Naive thymus-derived CD8-positive, alpha-beta T cell (primary cell): ENCODE results near the gene SNN. TPM values are rescaled to one million over a fixed set of nuclear protein-coding genes. Genes with fewer than 3 reads are reported as not detected.
A peak's percentile ranks its signal among the peaks of the same experiment; 100 is the strongest.

Experiments used
- ATAC-seq, 2 donors: fragments of 150-1000 bp; cut with Tn5 transposase in 1 of 2; sonication (Bioruptor Pico), chemical (Tn5 transposase) in 1 of 2; 1 replicate in 1 of 2; 2 replicates in 1 of 2; pipeline ENCODE4 v1.10.0; 2021; ENCODE audit warnings: mild to moderate bottlenecking in 2 of 2, moderate library complexity in 2 of 2
- POLR2A ChIA-PET: fragments of 350-600 bp; sonication (Branson Sonifier 250); formaldehyde crosslinking; loops from one replicate; lab custom pipeline; 2021; ENCODE audit warnings: antibody characterized with exemption; lab: Charles Lee
- DNase-seq, 10 donors: peaks; one replicate each; pipeline versions ENCODE4 v3.0.0 to v3.0.0-alpha.2; 2020 to 2022
- H3K27ac Mint-ChIP-seq, 10 donors: one replicate each; pipeline ENCODE4 v1.8.0; 2020 to 2022; ENCODE audit warnings: mild to moderate bottlenecking in 10 of 10, mixed read lengths in 10 of 10, moderate library complexity in 4 of 10, inconsistent platforms in 1 of 10
- H3K27me3 Mint-ChIP-seq, 5 donors: one replicate each; pipeline ENCODE4 v1.8.0; 2021 to 2022; ENCODE audit warnings: mixed read lengths in 5 of 5
- H3K36me3 Mint-ChIP-seq, 3 donors: one replicate each; pipeline ENCODE4 v1.8.0; 2020 to 2022; ENCODE audit warnings: mixed read lengths in 3 of 3, mild to moderate bottlenecking in 2 of 3, inconsistent platforms in 1 of 3
- H3K4me1 Mint-ChIP-seq, 4 donors: one replicate each; pipeline ENCODE4 v1.8.0; 2021 to 2022; ENCODE audit warnings: mixed read lengths in 4 of 4
- H3K4me3 Mint-ChIP-seq, 10 donors: one replicate each; pipeline ENCODE4 v1.8.0; 2020 to 2022; ENCODE audit warnings: mild to moderate bottlenecking in 10 of 10, mixed read lengths in 10 of 10, moderate library complexity in 6 of 10, inconsistent platforms in 1 of 10
- H3K9me3 Mint-ChIP-seq, 9 donors: one replicate each; pipeline ENCODE4 v1.8.0; 2020 to 2022; ENCODE audit warnings: mixed read lengths in 9 of 9, mild to moderate bottlenecking in 3 of 9, inconsistent platforms in 1 of 9, moderate library complexity in 1 of 9
- polyA plus RNA-seq, 3 donors: library from polyadenylated mRNA; unstranded; fragments of 300-500 nt; fragmentation: Illumina TruSeq; gene quantifications; one replicate each; pipeline ENCODE4 v1.2.3, GENCODE V29; 2021
- total RNA-seq, 8 experiments: library from RNA in 2 of 8; stranded (reverse) in 2 of 8; gene quantifications; one replicate each; pipeline ENCODE4 v1.2.3 and lab custom pipeline; 2021 to 2026

The SNN gene
- total and polyA plus RNA-seq, 5 experiments from 2014 or later = 16.0 to 26.9 (median 24.4) TPM

DNA sequence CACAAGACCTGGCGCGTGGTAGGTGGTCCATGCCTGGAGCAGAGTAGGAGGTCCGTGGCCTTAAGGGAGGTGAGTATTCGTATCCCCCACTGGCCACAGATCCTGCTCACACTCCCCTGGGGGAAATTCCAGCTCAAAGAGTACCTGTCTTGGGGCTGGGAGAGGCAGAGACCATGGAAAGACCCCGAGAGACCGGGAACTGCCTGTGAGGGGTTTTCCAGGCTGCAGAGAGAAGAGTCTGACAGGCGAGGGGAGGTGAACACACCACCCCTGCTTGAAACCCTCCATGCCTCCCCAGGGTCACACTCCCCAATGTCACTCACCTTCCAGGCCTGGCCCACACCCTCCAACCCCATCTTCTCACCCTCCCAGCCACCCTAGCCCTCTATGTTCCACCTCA, 12.6 kb upstream of the SNN start:
- H3K4me1 Mint-ChIP-seq = peaks cover 10 to 28% (median 21%) of the 10 kb centered on the region in 4 donors
- H3K27me3 Mint-ChIP-seq = no peaks in the 10 kb centered on the region
- DNase-seq (no peak), ATAC-seq (no peak)
- no peaks in the 10 kb centered on the region for H3K36me3 Mint-ChIP-seq
- no peak overlapping the region for H3K27ac Mint-ChIP-seq
- no peaks in the 10 kb centered on the region for H3K9me3 Mint-ChIP-seq
- POLR2A ChIA-PET = interaction anchor here (0.7 to 1.6 kb wide), 3 partner anchors 34 to 684 kb away, joined by 3 to 4 read pairs (median 4); no protein-coding TSS in a partner anchor
- no peak overlapping the region for H3K4me3 Mint-ChIP-seq

DNA sequence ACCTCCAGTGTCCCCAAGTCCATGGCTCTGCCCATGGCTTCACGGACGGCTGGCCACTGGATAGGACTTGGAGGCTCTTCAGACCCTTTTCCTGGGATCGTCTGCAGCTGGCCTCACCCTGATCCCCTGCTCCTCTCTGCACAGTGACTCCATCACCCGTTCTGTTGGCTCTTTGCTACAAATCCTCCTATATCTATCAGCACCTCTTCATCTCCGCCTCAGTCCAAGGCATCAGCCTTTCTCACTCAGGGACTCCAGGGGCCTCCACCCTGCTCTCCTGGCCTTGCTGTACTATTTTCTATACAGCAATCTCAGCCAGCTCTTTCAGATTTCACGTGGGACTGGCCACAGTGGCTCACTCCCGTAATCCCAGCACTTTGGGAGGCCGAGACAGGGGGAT, 10.7 kb upstream of the SNN start:
- ATAC-seq (no peak), DNase-seq (no peak)
- Mint-ChIP-seq H3K4me3 (peak overlapping the region in 1 of 10 donors; percentile 21), H3K27me3 (no peaks in the 10 kb centered on the region), H3K4me1 (peaks cover 9 to 22% (median 18%) of the 10 kb centered on the region in 4 donors), H3K27ac (peak overlapping the region in 2 of 10 donors; percentile 2 to 52), H3K36me3 (no peaks in the 10 kb centered on the region), H3K9me3 (no peaks in the 10 kb centered on the region)
- POLR2A ChIA-PET = interaction anchor here (1.3 kb wide), 1 partner anchor 85 kb away, joined by 3 read pairs; the partner anchor contains the start of gene TXNDC11

DNA sequence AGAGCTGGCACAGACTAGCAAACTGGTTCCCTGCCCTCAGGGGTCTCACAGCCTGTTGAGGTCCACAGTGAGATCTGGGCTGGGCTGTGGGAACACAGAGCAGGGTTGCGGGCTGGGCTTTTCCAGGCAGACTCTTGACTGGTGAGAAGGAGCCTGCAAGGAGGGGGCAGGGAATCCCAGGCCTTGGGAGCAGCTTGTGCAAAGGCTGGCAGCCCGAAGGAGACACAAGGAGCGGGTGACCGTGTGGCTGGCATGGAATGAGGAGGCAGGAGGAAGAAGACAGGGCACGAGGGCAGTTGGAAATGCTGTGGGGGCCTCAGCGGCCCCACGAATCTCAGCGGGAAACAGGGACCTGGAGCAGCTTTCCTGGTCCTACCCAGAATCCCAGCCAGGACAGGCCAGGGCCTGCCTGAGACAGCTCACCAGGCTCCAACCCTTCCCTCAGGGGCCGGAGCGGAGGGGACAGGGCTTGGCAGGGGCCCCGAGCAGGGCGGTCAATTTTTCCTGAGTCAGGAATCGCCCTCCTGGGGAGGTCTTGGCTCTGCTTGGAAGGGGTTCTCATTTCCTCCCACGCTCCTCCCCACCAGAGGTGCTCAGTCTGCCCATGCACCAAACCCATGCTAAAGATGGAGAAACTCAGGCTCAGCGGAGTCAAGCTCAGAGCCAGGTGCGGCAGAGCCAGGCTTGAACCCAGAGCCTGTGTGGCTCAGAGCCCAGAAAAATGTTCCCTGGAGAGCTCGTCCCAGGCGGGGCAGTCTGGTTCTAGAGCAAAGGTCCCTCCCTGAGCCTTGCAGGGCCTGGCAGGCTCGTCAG, 9.2 kb upstream of the SNN start:
- H3K36me3 Mint-ChIP-seq = no peaks in the 10 kb centered on the region
- H3K4me3 Mint-ChIP-seq = no peak overlapping the region
- H3K9me3 Mint-ChIP-seq = no peaks in the 10 kb centered on the region
- POLR2A ChIA-PET = interaction anchor here (0.7 to 1.6 kb wide), 7 partner anchors 9 to 99 kb away, joined by 3 to 11 read pairs (median 6); partner anchors contain the start of genes SNN and TXNDC11
- H3K4me1 Mint-ChIP-seq = peaks cover 15 to 28% (median 24%) of the 10 kb centered on the region in 4 donors
- peak overlapping the region in 1 of 10 donors; percentile 38 for H3K27ac Mint-ChIP-seq
- ATAC-seq (no peak), DNase-seq (no peak)
- no peaks in the 10 kb centered on the region for H3K27me3 Mint-ChIP-seq

DNA sequence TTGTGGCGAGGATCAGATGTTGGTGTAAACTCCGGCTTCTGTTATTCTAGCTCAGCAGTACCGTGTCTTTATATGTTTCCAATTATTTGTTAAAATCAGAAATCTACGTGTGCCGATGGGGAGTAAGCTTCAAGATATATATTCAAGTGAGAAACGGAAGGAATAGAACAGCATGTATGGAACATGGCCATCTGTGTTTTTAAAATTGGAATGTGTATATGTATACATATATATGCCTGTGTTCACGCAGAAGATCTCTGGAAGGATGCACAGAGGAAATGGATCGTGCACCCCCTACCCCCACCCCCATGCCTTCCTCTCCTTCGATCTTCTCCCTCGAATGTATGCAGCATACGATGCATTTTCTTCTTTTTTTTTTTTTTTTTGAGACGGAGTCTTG, 7.7 kb upstream of the SNN start:
- Mint-ChIP-seq H3K36me3 (no peaks in the 10 kb centered on the region), H3K27ac (peak overlapping the region in 1 of 10 donors; percentile 41), H3K4me3 (no peak overlapping the region), H3K27me3 (no peaks in the 10 kb centered on the region), H3K9me3 (no peaks in the 10 kb centered on the region), H3K4me1 (peaks cover 15 to 35% (median 27%) of the 10 kb centered on the region in 4 donors)
- ATAC-seq = no peak
- POLR2A ChIA-PET = interaction anchor here (0.6 to 1.3 kb wide), 3 partner anchors 33 to 63 kb away, joined by 3 to 6 read pairs (median 3); no protein-coding TSS in a partner anchor
- no peak for DNase-seq

DNA sequence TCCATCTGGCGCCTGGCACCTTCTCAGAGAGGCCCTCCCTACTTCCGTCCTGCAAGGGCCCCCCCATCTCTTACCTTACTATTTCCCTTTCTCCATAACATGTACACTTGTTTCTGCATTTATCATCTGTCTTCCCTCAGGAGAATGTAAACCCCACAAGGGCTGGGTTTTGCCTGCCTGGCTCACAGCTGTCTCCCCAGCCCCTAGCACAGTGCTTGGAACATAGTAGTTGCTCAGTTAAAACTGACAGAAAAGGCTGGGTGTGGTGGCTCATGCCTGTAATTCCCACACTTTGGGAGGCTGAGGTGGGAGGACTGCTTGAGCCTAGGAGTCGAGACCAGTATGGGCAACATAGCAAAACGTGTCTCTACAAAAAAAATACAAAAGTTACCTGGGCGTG, 5.7 kb upstream of the SNN start:
- H3K4me1 Mint-ChIP-seq = peaks cover 26 to 53% (median 45%) of the 10 kb centered on the region in 4 donors
- H3K9me3 Mint-ChIP-seq = no peaks in the 10 kb centered on the region
- POLR2A ChIA-PET = interaction anchor here (0.8 to 1.0 kb wide), 2 partner anchors 8 to 34 kb away, joined by 3 to 4 read pairs; no protein-coding TSS in a partner anchor
- DNase-seq (no peak), ATAC-seq (no peak)
- H3K36me3 Mint-ChIP-seq = no peaks in the 10 kb centered on the region
- H3K27ac Mint-ChIP-seq = peak overlapping the region in 9 of 10 donors; percentile 61 to 94 (median 75)
- no peaks in the 10 kb centered on the region for H3K27me3 Mint-ChIP-seq
- peak overlapping the region in 2 of 10 donors; percentile 10 to 20 for H3K4me3 Mint-ChIP-seq

DNA sequence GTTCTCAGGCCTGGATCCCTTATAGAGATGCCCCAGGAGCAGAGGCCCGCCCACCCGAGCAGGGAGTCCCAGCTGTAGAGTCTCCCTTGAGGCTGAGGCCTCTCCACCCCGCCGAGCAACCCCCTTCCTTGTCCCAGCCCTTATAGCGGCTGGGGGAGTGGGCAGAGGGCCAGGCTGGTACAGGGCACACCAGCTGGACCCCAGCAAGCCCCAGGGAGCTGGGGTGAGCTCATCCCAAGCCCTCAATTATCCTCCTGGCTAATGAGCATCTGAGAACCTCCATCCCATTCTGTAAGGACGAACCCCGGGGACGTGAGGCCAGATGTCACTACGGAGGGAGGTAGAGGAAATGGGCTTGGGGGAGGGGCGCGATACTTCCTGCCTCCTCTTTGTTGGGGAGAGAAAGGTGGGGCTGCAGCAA, 3.2 kb upstream of the SNN start:
- Mint-ChIP-seq H3K9me3 (no peaks in the 10 kb centered on the region), H3K4me1 (peaks cover 26 to 59% (median 55%) of the 10 kb centered on the region in 4 donors), H3K27ac (peak overlapping the region; percentile 92 to 98 (median 96)), H3K4me3 (peak overlapping the region; percentile 65 to 87 (median 76)), H3K36me3 (no peaks in the 10 kb centered on the region), H3K27me3 (no peaks in the 10 kb centered on the region)
- POLR2A ChIA-PET = interaction anchor here (0.5 to 2.6 kb wide), 8 partner anchors 12 to 133 kb away, joined by 3 to 9 read pairs (median 4); partner anchors contain the start of gene TXNDC11
- ATAC-seq (peak in 1 of 2 donors; percentile 5), DNase-seq (peak in 9 of 10 donors; percentile 29 to 75 (median 55))

DNA sequence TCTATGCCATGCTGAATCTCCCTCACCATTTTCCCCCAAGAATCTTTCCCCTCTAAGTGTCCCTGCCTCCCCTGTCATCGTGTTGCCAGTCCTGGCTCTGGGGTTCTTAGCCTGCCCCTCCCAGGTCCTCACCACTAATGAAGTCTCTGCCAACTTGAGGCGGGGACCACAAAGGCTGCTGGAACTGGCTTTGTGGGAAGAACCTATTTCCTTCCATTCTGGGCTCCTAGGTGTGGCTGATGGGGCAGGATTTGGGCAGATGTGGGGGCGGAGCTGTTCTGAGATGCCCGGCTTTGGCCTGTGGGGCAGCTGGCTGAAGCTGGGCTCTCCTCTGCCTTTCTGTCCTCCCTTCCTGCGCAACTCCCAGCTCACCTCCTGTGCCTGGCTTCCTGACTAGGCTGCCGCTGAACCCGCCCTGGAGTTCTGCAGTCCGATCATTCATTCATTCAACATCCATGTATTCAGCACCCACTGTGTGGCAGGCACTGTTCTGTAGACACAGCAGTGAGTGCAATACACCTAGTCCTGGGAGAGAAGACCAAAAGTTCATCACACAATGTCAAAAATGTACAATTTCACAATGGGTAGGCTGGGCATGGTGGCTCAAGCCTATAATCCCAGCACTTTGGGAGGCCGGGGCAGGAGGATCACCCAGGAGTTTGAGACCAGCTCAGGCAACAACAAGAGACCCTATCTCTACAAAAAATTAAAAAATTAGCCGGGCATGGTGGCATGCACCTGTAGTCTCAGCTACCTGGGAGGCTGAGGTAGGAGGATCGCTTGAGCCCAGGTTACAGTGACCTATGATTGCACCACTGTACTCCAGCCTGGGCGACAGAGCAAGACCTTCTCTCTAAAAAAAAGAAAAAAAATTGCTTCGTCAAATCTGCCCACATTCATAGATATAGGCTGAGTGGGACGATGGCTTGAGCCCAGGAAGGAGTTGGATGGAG, 1.9 kb upstream of the SNN start:
- Mint-ChIP-seq H3K27me3 (no peaks in the 10 kb centered on the region), H3K27ac (peak overlapping the region; percentile 51 to 98 (median 94)), H3K36me3 (no peaks in the 10 kb centered on the region), H3K4me1 (peaks cover 38 to 72% (median 68%) of the 10 kb centered on the region in 4 donors), H3K4me3 (peak overlapping the region; percentile 66 to 87 (median 79)), H3K9me3 (no peaks in the 10 kb centered on the region)
- POLR2A ChIA-PET = interaction anchor here (1.0 to 3.0 kb wide), 7 partner anchors 7 to 107 kb away, joined by 3 to 9 read pairs (median 4); no protein-coding TSS in a partner anchor
- ATAC-seq = no peak
- DNase-seq = no peak

DNA sequence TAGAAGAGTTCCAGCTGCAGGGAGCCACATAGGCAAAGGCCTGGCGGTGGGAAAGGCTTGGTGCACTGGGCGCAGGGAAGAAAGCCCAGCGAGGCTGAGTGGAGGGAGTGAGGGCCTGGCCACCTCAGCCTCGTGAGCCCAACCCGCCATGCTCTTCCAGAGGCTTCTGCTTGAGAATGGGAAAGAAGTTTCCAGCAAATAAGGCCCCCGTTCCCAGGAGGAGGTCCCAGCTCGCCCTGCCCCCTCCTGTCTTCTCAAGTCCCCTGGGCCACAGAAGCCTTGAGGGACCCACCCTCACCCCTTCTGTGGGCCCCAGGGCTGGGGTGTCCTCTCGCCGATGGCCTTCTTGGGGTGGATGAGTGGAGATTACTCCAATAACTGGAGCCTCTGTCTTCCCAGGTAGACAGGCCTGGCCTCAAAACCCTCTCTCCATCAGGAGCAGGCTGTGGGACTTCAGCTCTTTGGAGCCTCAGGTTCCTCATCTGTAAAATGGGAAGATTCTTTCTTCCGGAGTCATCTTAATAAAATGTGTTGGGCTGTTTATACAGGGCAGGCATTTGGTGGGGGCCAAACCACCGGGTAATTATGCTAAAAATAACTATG, 933 bp upstream of the SNN start:
- DNase-seq (no peak), ATAC-seq (no peak)
- no peaks in the 10 kb centered on the region for H3K27me3 Mint-ChIP-seq
- POLR2A ChIA-PET = interaction anchor here (0.6 to 3.0 kb wide), 7 partner anchors 8 to 135 kb away, joined by 3 to 8 read pairs (median 4); no protein-coding TSS in a partner anchor
- peak overlapping the region; percentile 51 to 98 (median 92) for H3K27ac Mint-ChIP-seq
- peaks cover 44 to 82% (median 77%) of the 10 kb centered on the region in 4 donors for H3K4me1 Mint-ChIP-seq
- no peaks in the 10 kb centered on the region for H3K36me3 Mint-ChIP-seq
- H3K4me3 Mint-ChIP-seq = peak overlapping the region; percentile 66 to 87 (median 79)
- H3K9me3 Mint-ChIP-seq = no peaks in the 10 kb centered on the region

DNA sequence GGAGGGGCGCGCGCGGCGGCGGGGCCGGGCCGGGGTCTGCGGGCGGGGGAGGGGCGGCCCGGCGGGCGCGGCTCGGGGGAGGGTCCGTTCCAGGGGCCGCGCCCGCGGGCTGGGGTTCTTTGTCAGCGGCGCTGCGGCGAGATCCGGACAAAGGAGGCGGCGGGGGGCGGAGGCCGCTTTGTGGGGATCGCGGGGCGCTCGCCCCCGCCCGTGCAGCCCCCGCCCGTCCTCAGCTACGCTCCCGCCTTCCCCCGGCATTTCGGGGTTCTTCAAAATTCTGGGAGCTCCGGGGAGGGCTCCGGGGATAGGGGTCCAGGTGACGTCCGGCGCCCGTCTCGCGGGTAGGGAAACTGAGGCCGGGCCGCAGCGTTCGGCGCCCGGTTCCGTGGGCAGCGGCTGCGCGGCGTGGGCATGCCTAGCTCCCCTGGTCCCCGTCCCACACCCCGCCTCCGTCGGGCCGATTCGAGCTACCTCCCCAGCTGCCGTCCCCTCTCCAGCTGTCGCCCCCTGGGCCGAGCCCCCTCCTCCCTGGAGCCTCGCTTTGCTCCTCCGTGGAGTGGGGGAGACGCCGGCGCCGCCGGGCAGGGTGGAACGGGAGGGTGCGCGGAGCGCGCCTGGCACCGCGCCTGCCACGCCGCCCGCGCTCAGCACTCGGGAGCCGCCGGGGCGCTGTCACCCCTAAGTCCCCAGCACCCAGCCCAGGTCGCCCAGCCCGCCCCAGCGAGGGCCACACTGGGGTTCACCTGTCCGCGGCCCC, 546 bp downstream of the SNN start:
- peaks cover 42 to 84% (median 82%) of the 10 kb centered on the region in 4 donors for H3K4me1 Mint-ChIP-seq
- ATAC-seq (peak; percentile 13 to 19), DNase-seq (peak in 6 of 10 donors; percentile 35 to 65 (median 40))
- peak overlapping the region; percentile 81 to 95 (median 90) for H3K4me3 Mint-ChIP-seq
- POLR2A ChIA-PET = interaction anchor here (0.6 to 3.2 kb wide), 11 partner anchors 9 to 85 kb away, joined by 3 to 21 read pairs (median 5); partner anchors contain the start of genes LITAF and TXNDC11
- no peaks in the 10 kb centered on the region for H3K9me3 Mint-ChIP-seq
- H3K36me3 Mint-ChIP-seq = no peaks in the 10 kb centered on the region
- no peaks in the 10 kb centered on the region for H3K27me3 Mint-ChIP-seq
- H3K27ac Mint-ChIP-seq = peak overlapping the region in 8 of 10 donors; percentile 94 to 98 (median 97)

DNA sequence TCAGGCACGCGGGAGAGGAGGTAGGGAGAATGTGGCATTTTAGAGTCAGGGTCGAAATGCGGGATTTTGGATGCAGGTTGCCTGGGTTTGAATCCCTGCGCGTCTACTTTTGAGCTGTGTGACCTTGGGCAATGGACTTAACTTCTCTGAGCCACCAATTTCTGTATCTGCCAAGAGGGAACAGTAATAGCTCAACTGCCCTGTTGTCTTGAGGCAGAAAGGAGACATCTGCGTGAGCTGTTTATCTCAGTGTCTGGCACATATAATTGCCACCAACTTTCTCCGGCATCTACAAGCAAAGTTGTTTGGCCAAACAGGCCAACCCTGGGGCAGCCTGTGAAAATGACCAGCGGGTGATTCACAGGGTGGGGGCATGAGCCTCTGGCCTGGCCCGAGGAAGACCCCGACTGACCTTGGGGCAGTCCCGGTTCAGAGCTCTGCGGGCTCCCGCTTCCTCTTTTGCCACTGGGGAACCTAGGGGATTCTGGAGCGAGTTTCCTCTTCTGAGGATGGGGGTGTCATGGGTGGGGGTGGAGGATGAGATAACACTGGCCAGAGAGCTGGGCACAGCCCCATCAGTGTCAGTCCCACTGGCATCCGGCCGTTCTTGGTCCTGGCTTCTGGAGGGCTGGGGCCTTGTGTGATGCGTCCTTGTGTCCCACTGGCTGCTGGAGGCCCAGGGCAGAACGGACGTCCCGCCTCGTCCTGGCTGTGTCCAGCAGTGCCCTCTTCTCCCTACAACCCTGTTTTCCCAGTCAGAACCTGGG, 1.3 kb downstream of the SNN start:
- H3K9me3 Mint-ChIP-seq = no peaks in the 10 kb centered on the region
- POLR2A ChIA-PET = interaction anchor here (1.2 to 3.2 kb wide), 9 partner anchors 10 to 86 kb away, joined by 3 to 21 read pairs (median 6); partner anchors contain the start of genes LITAF and TXNDC11
- peaks cover 37 to 84% (median 81%) of the 10 kb centered on the region in 4 donors for H3K4me1 Mint-ChIP-seq
- ATAC-seq (no peak), DNase-seq (peak in 2 of 10 donors; percentile 16 to 26)
- H3K36me3 Mint-ChIP-seq = peaks cover 0 to 1% (median 0%) of the 10 kb centered on the region in 3 donors
- H3K27me3 Mint-ChIP-seq = no peaks in the 10 kb centered on the region
- peak overlapping the region; percentile 94 to 98 (median 97) for H3K27ac Mint-ChIP-seq
- peak overlapping the region; percentile 81 to 95 (median 90) for H3K4me3 Mint-ChIP-seq
